HCT116 (cell line): Measurements from ENCODE around the gene TBX20. TPM values are rescaled to one million over a fixed set of nuclear protein-coding genes. Genes with fewer than 3 reads are reported as not detected.

ENCODE experiments used
- ATAC-seq: fragments of 200-7000 bp; cut with Tn5 transposase; 2 replicates; pipeline ENCODE4 v1.9.1; 2020; ENCODE audit warnings: mild to moderate bottlenecking, moderate library complexity
- BruUV-seq: library from RNA; stranded (reverse); fragments of 400-500 nt; replicated peaks from 2 replicates; lab custom pipeline; 2021; lab: Mats Ljungman, UMichigan
- CTCF ChIA-PET: fragments of 300-600 bp; sonication (Branson Sonifier 250); formaldehyde crosslinking; loops from one replicate; lab custom pipeline; 2021; ENCODE audit warnings: antibody characterized with exemption; lab: Charles Lee
- POLR2A ChIA-PET: fragments of 300-600, 350-600 bp; sonication (Branson Sonifier 250); formaldehyde crosslinking; loops from one replicate; lab custom pipeline; 2021; ENCODE audit warnings: antibody characterized with exemption; lab: Charles Lee
- RAD21 ChIA-PET, 2 experiments: fragments of 300-600 bp; sonication (Branson Sonifier 250); formaldehyde crosslinking; loops; one replicate each; lab custom pipeline; 2023; ENCODE audit warnings: low total read pairs in 2 of 2; ENCODE audit not compliant: uncharacterized antibody in 2 of 2, unreplicated experiment in 2 of 2, low non-redundant PET in 1 of 2; lab: Charles Lee
- DNase-seq: peaks from one replicate; pipeline ENCODE4 v3.0.0-alpha.2; 2010; ENCODE audit warnings: low read depth, low spot score
- H2AFZ ChIP-seq: fragments of 200-600 bp; shearing (Covaris generic), sonication (generic); 2 replicates; pipeline ENCODE4 v1.6.1; 2017; ENCODE audit warnings: low read depth, mixed run types, mixed read lengths, antibody characterized with exemption, low read length; ENCODE audit not compliant: poor library complexity, severe bottlenecking
- H3K27ac ChIP-seq: 2 replicates; pipeline ENCODE4 v1.5.1; 2012; ENCODE audit warnings: low read depth, low read length
- H3K27me3 ChIP-seq: fragments of 200-600 bp; sonication (generic); 2 replicates; pipeline ENCODE4 v1.6.1; 2016; ENCODE audit warnings: mixed run types, low read length, mixed read lengths; ENCODE audit not compliant: insufficient read depth
- H3K36me3 ChIP-seq, 2 experiments: fragments of 200-500 bp in 1 of 2; fragments of 200-600 bp in 1 of 2; sonication (Bioruptor generic) in 1 of 2; sonication (generic) in 1 of 2; 2 replicates each; pipeline versions ENCODE4 v1.5.1 to v1.6.1; 2014 to 2016; ENCODE audit warnings: low read length in 2 of 2, inconsistent platforms in 1 of 2, mixed read lengths in 1 of 2, mixed run types in 1 of 2; ENCODE audit not compliant: insufficient read depth in 2 of 2, control insufficient read depth in 1 of 2
- H3K4me1 ChIP-seq, 2 experiments: fragments of 200-600 bp in 1 of 2; sonication (generic) in 1 of 2; 2 replicates each; pipeline versions ENCODE4 v1.5.1 to v1.6.1; 2012 to 2017; ENCODE audit warnings: low read length in 2 of 2, inconsistent platforms in 1 of 2, mild to moderate bottlenecking in 1 of 2, mixed read lengths in 1 of 2, mixed run types in 1 of 2, moderate library complexity in 1 of 2; ENCODE audit not compliant: insufficient read depth in 2 of 2, control insufficient read depth in 1 of 2
- H3K4me2 ChIP-seq: fragments of 200-600 bp; sonication (generic); 2 replicates; pipeline ENCODE4 v1.6.1; 2017; ENCODE audit warnings: mixed run types, low read length, mixed read lengths
- H3K4me3 ChIP-seq, 2 experiments: fragments of 200-600 bp in 1 of 2; sonication (generic) in 1 of 2; replicated peaks in 1 of 2; 2 replicates each; pipeline ENCODE4 v1.5.1; 2011 to 2016; ENCODE audit warnings: low read length in 2 of 2, control low read depth in 1 of 2, low read depth in 1 of 2, mild to moderate bottlenecking in 1 of 2, mixed read lengths in 1 of 2, mixed run types in 1 of 2
- H3K79me2 ChIP-seq: fragments of 200-600 bp; sonication (generic); 2 replicates; pipeline ENCODE4 v1.6.1; 2017; ENCODE audit warnings: mild to moderate bottlenecking, mixed run types, low read length, moderate library complexity, mixed read lengths; ENCODE audit not compliant: insufficient read depth
- H3K9ac ChIP-seq: fragments of 200-600 bp; sonication (generic); 2 replicates; pipeline ENCODE4 v1.6.1; 2016; ENCODE audit warnings: low read length, mixed read lengths
- H3K9me2 ChIP-seq: fragments of 200-600 bp; sonication (generic), shearing (Covaris generic); 2 replicates; pipeline ENCODE4 v1.6.1; 2017; ENCODE audit warnings: mixed run types, mild to moderate bottlenecking, moderate library complexity; ENCODE audit not compliant: insufficient read depth
- H3K9me3 ChIP-seq, 2 experiments: fragments of 200-500 bp in 1 of 2; fragments of 200-600 bp in 1 of 2; sonication (Bioruptor generic) in 1 of 2; sonication (generic) in 1 of 2; 2 replicates each; pipeline ENCODE4 v1.6.1; 2014 to 2017; ENCODE audit warnings: low read length in 2 of 2, mixed read lengths in 2 of 2, inconsistent platforms in 1 of 2, low read depth in 1 of 2, mild to moderate bottlenecking in 1 of 2, mixed run types in 1 of 2, moderate library complexity in 1 of 2; ENCODE audit not compliant: control insufficient read depth in 1 of 2, insufficient read depth in 1 of 2
- H4K20me1 ChIP-seq: fragments of 200-600 bp; sonication (generic), shearing (Covaris generic); 2 replicates; pipeline ENCODE4 v1.6.1; 2017; ENCODE audit warnings: mixed run types, mild to moderate bottlenecking, moderate library complexity; ENCODE audit not compliant: insufficient read depth
- CBX3 ChIP-seq: IDR thresholded peaks from 2 replicates; pipeline ENCODE4 v1.6.1; 2012; ENCODE audit warnings: low read depth
- EGR1 ChIP-seq: IDR thresholded peaks from 2 replicates; pipeline ENCODE4 v1.6.1; 2012; ENCODE audit warnings: low read depth
- ELF1 ChIP-seq: IDR thresholded peaks from 2 replicates; pipeline ENCODE4 v1.6.1; 2012; ENCODE audit warnings: low read depth, borderline replicate concordance
- EZH2 ChIP-seq: fragments of 200-600 bp; sonication (generic); IDR thresholded peaks from 2 replicates; pipeline ENCODE4 v1.6.1; 2017; ENCODE audit warnings: antibody characterized with exemption, mixed run types
- EZH2phosphoT487 ChIP-seq: fragments of 200-600 bp; IDR thresholded peaks from 2 replicates; pipeline ENCODE4 v1.6.1; 2018; ENCODE audit warnings: antibody characterized with exemption, borderline replicate concordance
- FOSL1 ChIP-seq: IDR thresholded peaks from 2 replicates; pipeline ENCODE4 v1.6.1; 2012; ENCODE audit warnings: low read depth
- POLR2A ChIP-seq: IDR thresholded peaks from 2 replicates; pipeline ENCODE4 v1.7.0; 2011; ENCODE audit warnings: borderline replicate concordance; ENCODE audit not compliant: insufficient read depth, insufficient read length; ENCODE audit errors: extremely low read depth
- SP1 ChIP-seq: IDR thresholded peaks from 2 replicates; pipeline ENCODE4 v1.6.1; 2012; ENCODE audit warnings: low read depth
- SRF ChIP-seq: IDR thresholded peaks from 2 replicates; pipeline ENCODE4 v1.6.1; 2012; ENCODE audit warnings: low read depth
- ZNF274 ChIP-seq: fragments of 200-500 bp; sonication (Bioruptor generic); IDR thresholded peaks from 2 replicates; pipeline ENCODE4 v1.6.1; 2014; ENCODE audit warnings: mild to moderate bottlenecking, low read depth, low read length, inconsistent platforms
- intact Hi-C: fragments of 100-400 bp; cut with micrococcal nuclease; formaldehyde crosslinking; loops from 2 replicates; pipeline ENCODE4 v1.10.0; 2022
- total RNA-seq: library from RNA; stranded (reverse); gene quantifications from one replicate; pipeline ENCODE4 v1.2.1, GENCODE V29; 2021; ENCODE audit not compliant: unreplicated experiment
- TF ChIP-seq, protein P1 (sequence below): IDR thresholded peaks from 2 replicates; pipeline ENCODE4 v1.6.1; 2012; ENCODE audit warnings: low read depth
- TF ChIP-seq, protein P2 (sequence below), 3 experiments: fragments of 200-600 bp in 1 of 3; sonication (generic) in 1 of 3; IDR thresholded peaks in 2 of 3; conservative IDR thresholded peaks in 1 of 3; 2 replicates each; pipeline ENCODE4 v1.5.1; 2012 to 2017; ENCODE audit warnings: low read depth in 2 of 3, low read length in 2 of 3, antibody characterized with exemption in 1 of 3, borderline replicate concordance in 1 of 3, control low read depth in 1 of 3, mild to moderate bottlenecking in 1 of 3, mixed read lengths in 1 of 3, mixed run types in 1 of 3, moderate library complexity in 1 of 3; ENCODE audit not compliant: insufficient read depth in 1 of 3
- TF ChIP-seq, protein P3 (sequence below): IDR thresholded peaks from 2 replicates; pipeline ENCODE4 v1.6.1; 2011; ENCODE audit warnings: mild to moderate bottlenecking, low read length, moderate library complexity; ENCODE audit not compliant: insufficient replicate concordance; ENCODE audit errors: extremely low read depth
- TF ChIP-seq, protein P4 (sequence below): IDR thresholded peaks from 2 replicates; pipeline ENCODE4 v1.6.1; 2012

Gene TBX20
- total RNA-seq, 1 experiment from 2014 or later, result not detected

DNA sequence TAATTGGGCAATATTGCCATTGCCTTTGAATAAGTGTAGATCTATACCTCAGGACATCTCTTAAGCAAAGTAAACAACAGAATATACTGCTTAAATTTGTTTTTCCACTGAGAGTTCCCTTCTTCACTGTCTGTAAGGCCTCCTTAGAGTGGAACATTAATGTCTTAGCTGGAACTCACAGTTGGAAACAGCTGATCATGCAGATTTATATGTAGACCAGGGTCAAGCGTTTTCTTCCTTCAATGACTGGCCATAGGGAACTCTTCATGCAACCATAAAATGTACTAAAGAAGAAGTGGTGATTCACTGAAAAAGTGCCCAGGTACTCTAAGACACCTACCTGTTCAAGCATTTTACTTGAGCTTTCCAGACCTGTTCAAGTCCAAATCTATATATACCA, 18.3 kb upstream of the TBX20 start:
- no peak for TF ChIP-seq CBX3
- ChIA-PET POLR2A (no interaction called here), RAD21 (no interaction called here), CTCF (no interaction called here)
- Histone ChIP-seq H3K27me3 (no peaks in the 10 kb centered on the region), H3K79me2 (no peaks in the 10 kb centered on the region), H3K9me2 (no peaks in the 10 kb centered on the region), H3K9me3 (no peaks in the 10 kb centered on the region), H3K27ac (no peak overlapping the region), H3K4me2 (no peak overlapping the region), H4K20me1 (no peaks in the 10 kb centered on the region), H3K36me3 (no peaks in the 10 kb centered on the region), H2AFZ (no peak overlapping the region), H3K4me3 (no peak overlapping the region), H3K4me1 (no peaks in the 10 kb centered on the region), H3K9ac (no peak overlapping the region)
- no peak for DNase-seq
- intact Hi-C loops, result no loop called here
- no TSS peak for BruUV-seq
- no peak for ATAC-seq

DNA sequence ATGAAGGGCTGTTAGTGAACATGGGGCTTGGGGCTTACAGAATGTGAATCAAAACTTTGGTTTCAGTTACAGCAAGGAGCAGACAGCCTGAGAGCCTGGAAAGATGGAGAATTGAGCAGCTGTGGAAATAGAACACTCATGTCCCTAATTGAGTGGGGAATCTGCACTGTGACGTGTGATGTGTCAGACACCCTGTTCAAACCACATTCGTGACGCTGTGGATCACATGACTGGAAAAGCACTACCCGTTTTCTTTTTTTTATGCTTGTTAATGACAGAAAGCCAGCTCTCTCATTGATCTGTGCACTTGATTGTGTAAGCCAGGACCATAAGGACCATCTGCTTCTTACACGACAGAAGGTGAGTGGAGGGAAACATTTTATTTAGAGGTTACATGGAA, 15.1 kb upstream of the TBX20 start:
- ATAC-seq, result no peak
- no peaks in the 10 kb centered on the region for H3K4me1 ChIP-seq
- RAD21 ChIA-PET, result no interaction called here
- TF ChIP-seq, protein P1, sequence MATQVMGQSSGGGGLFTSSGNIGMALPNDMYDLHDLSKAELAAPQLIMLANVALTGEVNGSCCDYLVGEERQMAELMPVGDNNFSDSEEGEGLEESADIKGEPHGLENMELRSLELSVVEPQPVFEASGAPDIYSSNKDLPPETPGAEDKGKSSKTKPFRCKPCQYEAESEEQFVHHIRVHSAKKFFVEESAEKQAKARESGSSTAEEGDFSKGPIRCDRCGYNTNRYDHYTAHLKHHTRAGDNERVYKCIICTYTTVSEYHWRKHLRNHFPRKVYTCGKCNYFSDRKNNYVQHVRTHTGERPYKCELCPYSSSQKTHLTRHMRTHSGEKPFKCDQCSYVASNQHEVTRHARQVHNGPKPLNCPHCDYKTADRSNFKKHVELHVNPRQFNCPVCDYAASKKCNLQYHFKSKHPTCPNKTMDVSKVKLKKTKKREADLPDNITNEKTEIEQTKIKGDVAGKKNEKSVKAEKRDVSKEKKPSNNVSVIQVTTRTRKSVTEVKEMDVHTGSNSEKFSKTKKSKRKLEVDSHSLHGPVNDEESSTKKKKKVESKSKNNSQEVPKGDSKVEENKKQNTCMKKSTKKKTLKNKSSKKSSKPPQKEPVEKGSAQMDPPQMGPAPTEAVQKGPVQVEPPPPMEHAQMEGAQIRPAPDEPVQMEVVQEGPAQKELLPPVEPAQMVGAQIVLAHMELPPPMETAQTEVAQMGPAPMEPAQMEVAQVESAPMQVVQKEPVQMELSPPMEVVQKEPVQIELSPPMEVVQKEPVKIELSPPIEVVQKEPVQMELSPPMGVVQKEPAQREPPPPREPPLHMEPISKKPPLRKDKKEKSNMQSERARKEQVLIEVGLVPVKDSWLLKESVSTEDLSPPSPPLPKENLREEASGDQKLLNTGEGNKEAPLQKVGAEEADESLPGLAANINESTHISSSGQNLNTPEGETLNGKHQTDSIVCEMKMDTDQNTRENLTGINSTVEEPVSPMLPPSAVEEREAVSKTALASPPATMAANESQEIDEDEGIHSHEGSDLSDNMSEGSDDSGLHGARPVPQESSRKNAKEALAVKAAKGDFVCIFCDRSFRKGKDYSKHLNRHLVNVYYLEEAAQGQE, result no peak
- TF ChIP-seq, protein P2, sequence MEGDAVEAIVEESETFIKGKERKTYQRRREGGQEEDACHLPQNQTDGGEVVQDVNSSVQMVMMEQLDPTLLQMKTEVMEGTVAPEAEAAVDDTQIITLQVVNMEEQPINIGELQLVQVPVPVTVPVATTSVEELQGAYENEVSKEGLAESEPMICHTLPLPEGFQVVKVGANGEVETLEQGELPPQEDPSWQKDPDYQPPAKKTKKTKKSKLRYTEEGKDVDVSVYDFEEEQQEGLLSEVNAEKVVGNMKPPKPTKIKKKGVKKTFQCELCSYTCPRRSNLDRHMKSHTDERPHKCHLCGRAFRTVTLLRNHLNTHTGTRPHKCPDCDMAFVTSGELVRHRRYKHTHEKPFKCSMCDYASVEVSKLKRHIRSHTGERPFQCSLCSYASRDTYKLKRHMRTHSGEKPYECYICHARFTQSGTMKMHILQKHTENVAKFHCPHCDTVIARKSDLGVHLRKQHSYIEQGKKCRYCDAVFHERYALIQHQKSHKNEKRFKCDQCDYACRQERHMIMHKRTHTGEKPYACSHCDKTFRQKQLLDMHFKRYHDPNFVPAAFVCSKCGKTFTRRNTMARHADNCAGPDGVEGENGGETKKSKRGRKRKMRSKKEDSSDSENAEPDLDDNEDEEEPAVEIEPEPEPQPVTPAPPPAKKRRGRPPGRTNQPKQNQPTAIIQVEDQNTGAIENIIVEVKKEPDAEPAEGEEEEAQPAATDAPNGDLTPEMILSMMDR (IDR thresholded peaks at IDR 0.05 in 2 of 3, conservative IDR thresholded peaks at IDR 0.05 in 1 of 3; ENCODE audit: borderline replicate concordance in 1 of 3, insufficient read depth in 1 of 3, low read depth in 2 of 3, low read length in 2 of 3), result no peak
- no peak for TF ChIP-seq EZH2phosphoT487
- TF ChIP-seq ZNF274, result no peak
- TF ChIP-seq CBX3, result no peak
- TF ChIP-seq SRF, result no peak
- no peak for TF ChIP-seq SP1
- TF ChIP-seq, protein P3, sequence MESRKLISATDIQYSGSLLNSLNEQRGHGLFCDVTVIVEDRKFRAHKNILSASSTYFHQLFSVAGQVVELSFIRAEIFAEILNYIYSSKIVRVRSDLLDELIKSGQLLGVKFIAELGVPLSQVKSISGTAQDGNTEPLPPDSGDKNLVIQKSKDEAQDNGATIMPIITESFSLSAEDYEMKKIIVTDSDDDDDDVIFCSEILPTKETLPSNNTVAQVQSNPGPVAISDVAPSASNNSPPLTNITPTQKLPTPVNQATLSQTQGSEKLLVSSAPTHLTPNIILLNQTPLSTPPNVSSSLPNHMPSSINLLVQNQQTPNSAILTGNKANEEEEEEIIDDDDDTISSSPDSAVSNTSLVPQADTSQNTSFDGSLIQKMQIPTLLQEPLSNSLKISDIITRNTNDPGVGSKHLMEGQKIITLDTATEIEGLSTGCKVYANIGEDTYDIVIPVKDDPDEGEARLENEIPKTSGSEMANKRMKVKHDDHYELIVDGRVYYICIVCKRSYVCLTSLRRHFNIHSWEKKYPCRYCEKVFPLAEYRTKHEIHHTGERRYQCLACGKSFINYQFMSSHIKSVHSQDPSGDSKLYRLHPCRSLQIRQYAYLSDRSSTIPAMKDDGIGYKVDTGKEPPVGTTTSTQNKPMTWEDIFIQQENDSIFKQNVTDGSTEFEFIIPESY, result no peak
- TF ChIP-seq, protein P4, sequence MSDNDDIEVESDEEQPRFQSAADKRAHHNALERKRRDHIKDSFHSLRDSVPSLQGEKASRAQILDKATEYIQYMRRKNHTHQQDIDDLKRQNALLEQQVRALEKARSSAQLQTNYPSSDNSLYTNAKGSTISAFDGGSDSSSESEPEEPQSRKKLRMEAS, result no peak
- TF ChIP-seq EZH2, result no peak
- no peak for TF ChIP-seq POLR2A
- no peak for TF ChIP-seq ELF1
- TF ChIP-seq FOSL1, result no peak
- TF ChIP-seq EGR1, result no peak

More for the DNA sequence above, 15.1 kb upstream of the TBX20 start:
- BruUV-seq, result no TSS peak
- ChIA-PET CTCF (no interaction called here), POLR2A (no interaction called here)
- no peak for DNase-seq
- Histone ChIP-seq H3K79me2 (no peaks in the 10 kb centered on the region), H3K36me3 (no peaks in the 10 kb centered on the region), H3K9me2 (no peaks in the 10 kb centered on the region), H2AFZ (no peak overlapping the region), H3K27ac (no peak overlapping the region), H3K9me3 (no peaks in the 10 kb centered on the region), H3K4me2 (no peak overlapping the region), H3K27me3 (no peaks in the 10 kb centered on the region), H3K9ac (no peak overlapping the region), H3K4me3 (no peak overlapping the region), H4K20me1 (no peaks in the 10 kb centered on the region)
- intact Hi-C loops, result no loop called here
